ENCODE results near the gene F13B. TPM values are rescaled to one million over a fixed set of nuclear protein-coding genes. Genes with fewer than 3 reads are reported as not detected.

Gene F13B
- total RNA-seq, 1 experiment from 2014 or later = not detected

GRCh38 chr1:197029749-197030148, 37.3 kb downstream of the F13B start:
- peak overlapping the region; percentile 22 for H2AFZ ChIP-seq (ENCODE audit: low read depth, low read length, poor library complexity, severe bottlenecking)
- ATAC-seq = no peak
- H3K27ac ChIP-seq (ENCODE audit: low read depth, low read length) = no peak overlapping the region
- no peaks in the 10 kb centered on the region for H3K79me2 ChIP-seq (ENCODE audit: insufficient read depth, low read length)
- no peak overlapping the region for H3K4me2 ChIP-seq (ENCODE audit: low read length)
- ChIA-PET CTCF (no interaction called here), RAD21 (ENCODE audit: low non-redundant PET in 1 of 2, low total read pairs in 2 of 2, uncharacterized antibody in 2 of 2, unreplicated experiment in 2 of 2) (no interaction called here), POLR2A (no interaction called here)
- DNase-seq (ENCODE audit: low read depth, low spot score) = no peak
- BruUV-seq (replicated peaks) = no TSS peak
- H3K4me3 ChIP-seq (replicated peaks in 1 of 2; ENCODE audit: low read depth in 1 of 2, low read length in 2 of 2) = no peak overlapping the region
- no peaks in the 10 kb centered on the region for H3K9me3 ChIP-seq (ENCODE audit: control insufficient read depth in 1 of 2, insufficient read depth in 1 of 2, low read depth in 1 of 2, low read length in 2 of 2)
- H3K4me1 ChIP-seq (ENCODE audit: control insufficient read depth in 1 of 2, insufficient read depth in 2 of 2, low read length in 2 of 2) = peaks cover 3 to 12% of the 10 kb centered on the region in 2 experiments; a peak in 2 of 4 replicates
- TF ChIP-seq POLR2A (IDR thresholded peaks at IDR 0.05; ENCODE audit: borderline replicate concordance, extremely low read depth, insufficient read depth, insufficient read length) = no peak
- H3K9ac ChIP-seq (ENCODE audit: low read length) = no peak overlapping the region
- no peaks in the 10 kb centered on the region for H4K20me1 ChIP-seq (ENCODE audit: insufficient read depth)
- H3K36me3 ChIP-seq (ENCODE audit: control insufficient read depth in 1 of 2, insufficient read depth in 2 of 2, low read length in 2 of 2) = no peaks in the 10 kb centered on the region
- no peaks in the 10 kb centered on the region for H3K9me2 ChIP-seq (ENCODE audit: insufficient read depth)
- H3K27me3 ChIP-seq (ENCODE audit: insufficient read depth, low read length) = no peaks in the 10 kb centered on the region
- intact Hi-C loops (cut with micrococcal nuclease) = no loop called here

GRCh38 chr1:197027359-197027758, 39.7 kb downstream of the F13B start:
- CTCF ChIA-PET = no interaction called here
- POLR2A ChIA-PET = no interaction called here

GRCh38 chr1:197024460-197024859, 42.6 kb downstream of the F13B start:
- Histone ChIP-seq H3K9me2 (ENCODE audit: insufficient read depth) (no peaks in the 10 kb centered on the region), H4K20me1 (ENCODE audit: insufficient read depth) (no peaks in the 10 kb centered on the region), H3K79me2 (ENCODE audit: insufficient read depth, low read length) (no peaks in the 10 kb centered on the region), H3K4me3 (replicated peaks in 1 of 2; ENCODE audit: low read depth in 1 of 2, low read length in 2 of 2) (no peak overlapping the region), H3K9me3 (ENCODE audit: control insufficient read depth in 1 of 2, insufficient read depth in 1 of 2, low read depth in 1 of 2, low read length in 2 of 2) (no peaks in the 10 kb centered on the region), H3K9ac (ENCODE audit: low read length) (no peak overlapping the region), H3K27ac (ENCODE audit: low read depth, low read length) (no peak overlapping the region), H2AFZ (ENCODE audit: low read depth, low read length, poor library complexity, severe bottlenecking) (no peak overlapping the region), H3K4me1 (ENCODE audit: control insufficient read depth in 1 of 2, insufficient read depth in 2 of 2, low read length in 2 of 2) (peaks cover 3 to 7% of the 10 kb centered on the region in 2 experiments; a peak in 2 of 4 replicates), H3K4me2 (ENCODE audit: low read length) (no peak overlapping the region), H3K36me3 (ENCODE audit: control insufficient read depth in 1 of 2, insufficient read depth in 2 of 2, low read length in 2 of 2) (no peaks in the 10 kb centered on the region), H3K27me3 (ENCODE audit: insufficient read depth, low read length) (no peaks in the 10 kb centered on the region)
- ChIA-PET POLR2A (no interaction called here), CTCF (no interaction called here), RAD21 (ENCODE audit: low non-redundant PET in 1 of 2, low total read pairs in 2 of 2, uncharacterized antibody in 2 of 2, unreplicated experiment in 2 of 2) (no interaction called here)
- no peak for DNase-seq (ENCODE audit: low read depth, low spot score)
- no peak for ATAC-seq
- BruUV-seq (replicated peaks) = no TSS peak
- intact Hi-C loops (cut with micrococcal nuclease) = no loop called here
- TF ChIP-seq MAX (IDR thresholded peaks at IDR 0.05) (no peak), CEBPB (IDR thresholded peaks at IDR 0.05; ENCODE audit: low read depth) (no peak), ZFX (IDR thresholded peaks at IDR 0.05) (no peak), TCF7L2 (IDR thresholded peaks at IDR 0.05; ENCODE audit: borderline replicate concordance, extremely low read depth, insufficient read depth, insufficient read length) (no peak), EZH2 (IDR thresholded peaks at IDR 0.05) (no peak), ELF1 (IDR thresholded peaks at IDR 0.05; ENCODE audit: borderline replicate concordance, low read depth) (no peak), SIN3A (IDR thresholded peaks at IDR 0.05; ENCODE audit: low read depth) (no peak), ZNF274 (IDR thresholded peaks at IDR 0.05; ENCODE audit: low read depth, low read length) (no peak), EGR1 (IDR thresholded peaks at IDR 0.05; ENCODE audit: low read depth) (no peak)
- TF ChIP-seq, protein P1, sequence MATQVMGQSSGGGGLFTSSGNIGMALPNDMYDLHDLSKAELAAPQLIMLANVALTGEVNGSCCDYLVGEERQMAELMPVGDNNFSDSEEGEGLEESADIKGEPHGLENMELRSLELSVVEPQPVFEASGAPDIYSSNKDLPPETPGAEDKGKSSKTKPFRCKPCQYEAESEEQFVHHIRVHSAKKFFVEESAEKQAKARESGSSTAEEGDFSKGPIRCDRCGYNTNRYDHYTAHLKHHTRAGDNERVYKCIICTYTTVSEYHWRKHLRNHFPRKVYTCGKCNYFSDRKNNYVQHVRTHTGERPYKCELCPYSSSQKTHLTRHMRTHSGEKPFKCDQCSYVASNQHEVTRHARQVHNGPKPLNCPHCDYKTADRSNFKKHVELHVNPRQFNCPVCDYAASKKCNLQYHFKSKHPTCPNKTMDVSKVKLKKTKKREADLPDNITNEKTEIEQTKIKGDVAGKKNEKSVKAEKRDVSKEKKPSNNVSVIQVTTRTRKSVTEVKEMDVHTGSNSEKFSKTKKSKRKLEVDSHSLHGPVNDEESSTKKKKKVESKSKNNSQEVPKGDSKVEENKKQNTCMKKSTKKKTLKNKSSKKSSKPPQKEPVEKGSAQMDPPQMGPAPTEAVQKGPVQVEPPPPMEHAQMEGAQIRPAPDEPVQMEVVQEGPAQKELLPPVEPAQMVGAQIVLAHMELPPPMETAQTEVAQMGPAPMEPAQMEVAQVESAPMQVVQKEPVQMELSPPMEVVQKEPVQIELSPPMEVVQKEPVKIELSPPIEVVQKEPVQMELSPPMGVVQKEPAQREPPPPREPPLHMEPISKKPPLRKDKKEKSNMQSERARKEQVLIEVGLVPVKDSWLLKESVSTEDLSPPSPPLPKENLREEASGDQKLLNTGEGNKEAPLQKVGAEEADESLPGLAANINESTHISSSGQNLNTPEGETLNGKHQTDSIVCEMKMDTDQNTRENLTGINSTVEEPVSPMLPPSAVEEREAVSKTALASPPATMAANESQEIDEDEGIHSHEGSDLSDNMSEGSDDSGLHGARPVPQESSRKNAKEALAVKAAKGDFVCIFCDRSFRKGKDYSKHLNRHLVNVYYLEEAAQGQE (IDR thresholded peaks at IDR 0.05; ENCODE audit: low read depth) = no peak

More at GRCh38 chr1:197027359-197027758, 39.7 kb downstream of the F13B start:
- Histone ChIP-seq H3K9me2 (ENCODE audit: insufficient read depth) (no peaks in the 10 kb centered on the region), H3K79me2 (ENCODE audit: insufficient read depth, low read length) (no peaks in the 10 kb centered on the region), H3K9ac (ENCODE audit: low read length) (no peak overlapping the region), H4K20me1 (ENCODE audit: insufficient read depth) (no peaks in the 10 kb centered on the region), H3K36me3 (ENCODE audit: control insufficient read depth in 1 of 2, insufficient read depth in 2 of 2, low read length in 2 of 2) (no peaks in the 10 kb centered on the region), H3K27me3 (ENCODE audit: insufficient read depth, low read length) (no peaks in the 10 kb centered on the region), H3K27ac (ENCODE audit: low read depth, low read length) (no peak overlapping the region), H3K4me3 (replicated peaks in 1 of 2; ENCODE audit: low read depth in 1 of 2, low read length in 2 of 2) (no peak overlapping the region), H3K4me1 (ENCODE audit: control insufficient read depth in 1 of 2, insufficient read depth in 2 of 2, low read length in 2 of 2) (peaks cover 3 to 7% of the 10 kb centered on the region in 2 experiments; a peak in 2 of 4 replicates), H3K4me2 (ENCODE audit: low read length) (peak overlapping the region; percentile 52), H2AFZ (ENCODE audit: low read depth, low read length, poor library complexity, severe bottlenecking) (peak overlapping the region; percentile 29), H3K9me3 (ENCODE audit: control insufficient read depth in 1 of 2, insufficient read depth in 1 of 2, low read depth in 1 of 2, low read length in 2 of 2) (no peaks in the 10 kb centered on the region)
- no TSS peak for BruUV-seq (replicated peaks)
- 0 out of 2 replicates have a peak, but pooled peaks have one; percentile 20 for TF ChIP-seq JUND (IDR thresholded peaks at IDR 0.05)
- no peak for TF ChIP-seq CEBPB (IDR thresholded peaks at IDR 0.05; ENCODE audit: low read depth)
- TF ChIP-seq FOSL1 (IDR thresholded peaks at IDR 0.05; ENCODE audit: low read depth) = peak; percentile 44; the same call in 1 of the 2 replicates
- ATAC-seq (peak; percentile 77), DNase-seq (ENCODE audit: low read depth, low spot score) (no peak)
- RAD21 ChIA-PET (ENCODE audit: low non-redundant PET in 1 of 2, low total read pairs in 2 of 2, uncharacterized antibody in 2 of 2, unreplicated experiment in 2 of 2) = no interaction called here
- intact Hi-C loops (cut with micrococcal nuclease) = no loop called here

Data from HCT116 (cell line).